Effector memory CD8-positive, alpha-beta T cell (primary cell): ENCODE data around the gene FAM20B.

Experiments
- ATAC-seq: fragments of 150-1000 bp; cut with Tn5 transposase; replicated peaks from 2 replicates; pipeline ENCODE4 v1.10.0; 2021; ENCODE audit warnings: mild to moderate bottlenecking, moderate library complexity
- DNase-seq, 3 experiments: peaks; one replicate each; pipeline ENCODE4 v3.0.0; 2021
- H3K27ac Mint-ChIP-seq, 2 donors: one replicate each; pipeline ENCODE4 v1.8.0; 2022; ENCODE audit warnings: mild to moderate bottlenecking in 2 of 2, mixed read lengths in 2 of 2, moderate library complexity in 2 of 2
- H3K27me3 Mint-ChIP-seq, 2 donors: one replicate each; pipeline ENCODE4 v1.8.0; 2022; ENCODE audit warnings: mixed read lengths in 2 of 2
- H3K36me3 Mint-ChIP-seq: one replicate; pipeline ENCODE4 v1.8.0; 2022; ENCODE audit warnings: mild to moderate bottlenecking, moderate library complexity, mixed read lengths; ENCODE audit not compliant: insufficient read depth
- H3K4me1 Mint-ChIP-seq, 2 donors: one replicate each; pipeline ENCODE4 v1.8.0; 2022; ENCODE audit warnings: low read depth in 2 of 2, mixed read lengths in 2 of 2
- H3K4me3 Mint-ChIP-seq, 2 donors: one replicate each; pipeline ENCODE4 v1.8.0; 2022; ENCODE audit warnings: mild to moderate bottlenecking in 2 of 2, mixed read lengths in 2 of 2, moderate library complexity in 2 of 2
- H3K9me3 Mint-ChIP-seq, 2 donors: one replicate each; pipeline ENCODE4 v1.8.0; 2022; ENCODE audit warnings: mixed read lengths in 2 of 2

Gene FAM20B

DNA sequence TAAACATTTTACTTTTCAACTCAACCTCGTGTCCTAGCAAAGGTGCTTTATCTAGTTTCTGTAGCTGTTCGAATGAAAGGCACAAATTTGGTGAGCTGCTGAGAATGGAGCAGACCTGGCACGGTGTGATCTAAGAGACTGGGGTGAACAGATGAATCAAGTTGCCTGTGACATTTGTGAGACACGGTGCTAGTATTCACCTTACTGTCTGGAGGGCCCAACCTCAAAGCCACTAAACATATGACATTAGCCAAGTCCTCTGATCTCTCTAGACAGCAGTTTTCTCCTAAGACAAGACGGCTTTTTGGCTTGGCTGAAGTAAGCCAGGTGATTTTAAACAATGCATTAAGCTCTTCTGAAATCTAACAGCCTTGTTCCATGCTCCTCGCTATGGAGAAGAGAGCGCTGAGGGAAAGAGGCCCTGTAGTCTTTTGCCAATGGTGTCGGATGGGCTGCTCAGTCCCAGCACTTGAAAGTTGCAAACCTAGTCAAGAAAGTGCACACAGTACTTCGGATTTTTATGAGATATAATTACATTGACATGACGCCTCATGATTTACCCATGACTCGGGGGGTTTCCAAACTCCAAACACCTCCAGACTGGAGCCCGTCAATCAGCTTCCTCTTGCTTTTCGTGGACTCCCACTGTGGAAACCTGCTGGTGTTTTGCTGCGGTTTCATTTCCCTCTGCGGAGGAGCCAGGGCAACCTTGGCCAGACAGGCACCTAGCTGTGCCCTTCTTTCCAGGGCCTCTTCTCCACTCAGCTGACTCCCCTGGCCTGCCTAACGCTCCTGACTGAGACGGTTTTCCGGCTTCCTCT lies 55.4 kb downstream of the FAM20B start:
- H3K4me1 Mint-ChIP-seq: peaks cover 21 to 26% of the 10 kb centered on the region in 2 donors
- H3K27ac Mint-ChIP-seq: peak overlapping the region; percentile 97 to 98
- no peaks in the 10 kb centered on the region for H3K9me3 Mint-ChIP-seq
- H3K36me3 Mint-ChIP-seq: peaks cover 28% of the 10 kb centered on the region
- H3K27me3 Mint-ChIP-seq: no peaks in the 10 kb centered on the region
- DNase-seq: peak; percentile 34 to 40 (median 39)
- ATAC-seq: peak; percentile 43
- peak overlapping the region; percentile 99 for H3K4me3 Mint-ChIP-seq

DNA sequence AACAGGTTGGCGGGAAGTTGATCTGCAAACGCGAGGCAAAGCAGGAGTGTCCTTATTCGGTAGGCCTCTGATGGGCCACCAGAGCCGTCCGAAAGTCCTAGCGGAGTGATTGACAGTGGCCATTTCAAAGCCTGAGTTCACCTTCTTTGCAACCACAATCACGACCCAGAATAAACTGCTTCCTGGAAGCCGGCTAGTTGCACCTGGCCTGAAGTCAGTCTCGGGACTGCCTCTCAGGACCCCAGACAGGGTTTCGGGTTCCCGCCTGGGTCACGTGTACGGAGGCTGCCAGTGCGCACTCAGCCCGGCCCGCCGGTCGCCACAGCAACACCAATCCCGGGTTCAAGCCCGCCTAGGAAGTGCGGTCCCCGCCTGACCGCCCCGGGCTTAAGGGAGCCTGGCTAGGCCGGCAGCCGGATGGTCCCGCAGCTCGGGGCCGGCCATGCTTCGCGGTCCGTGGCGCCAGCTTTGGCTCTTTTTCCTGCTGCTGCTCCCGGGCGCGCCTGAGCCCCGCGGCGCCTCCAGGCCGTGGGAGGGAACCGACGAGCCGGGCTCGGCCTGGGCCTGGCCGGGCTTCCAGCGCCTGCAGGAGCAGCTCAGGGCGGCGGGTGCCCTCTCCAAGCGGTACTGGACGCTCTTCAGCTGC lies 56.1 kb downstream of the FAM20B start, which contains the start of gene TOR3A:
Gene TOR3A (plus strand): TSS at position 384 of the 646 bp plus-strand sequence. CDS start 59 bp downstream, at position 443.
- peak within 1 kb of the TSS; percentile 97 to 98 for H3K27ac Mint-ChIP-seq
- peak within 1 kb of the TSS; percentile 99 for H3K4me3 Mint-ChIP-seq
- peak; percentile 66 to 68 (median 68) for DNase-seq
- peak; percentile 75 for ATAC-seq
- peaks cover 21 to 26% of the 10 kb centered on the region in 2 donors for H3K4me1 Mint-ChIP-seq
- H3K27me3 Mint-ChIP-seq: no peaks in the 10 kb centered on the region
- H3K9me3 Mint-ChIP-seq: no peaks in the 10 kb centered on the region
- H3K36me3 Mint-ChIP-seq: peaks cover 31% of the 10 kb centered on the region

DNA sequence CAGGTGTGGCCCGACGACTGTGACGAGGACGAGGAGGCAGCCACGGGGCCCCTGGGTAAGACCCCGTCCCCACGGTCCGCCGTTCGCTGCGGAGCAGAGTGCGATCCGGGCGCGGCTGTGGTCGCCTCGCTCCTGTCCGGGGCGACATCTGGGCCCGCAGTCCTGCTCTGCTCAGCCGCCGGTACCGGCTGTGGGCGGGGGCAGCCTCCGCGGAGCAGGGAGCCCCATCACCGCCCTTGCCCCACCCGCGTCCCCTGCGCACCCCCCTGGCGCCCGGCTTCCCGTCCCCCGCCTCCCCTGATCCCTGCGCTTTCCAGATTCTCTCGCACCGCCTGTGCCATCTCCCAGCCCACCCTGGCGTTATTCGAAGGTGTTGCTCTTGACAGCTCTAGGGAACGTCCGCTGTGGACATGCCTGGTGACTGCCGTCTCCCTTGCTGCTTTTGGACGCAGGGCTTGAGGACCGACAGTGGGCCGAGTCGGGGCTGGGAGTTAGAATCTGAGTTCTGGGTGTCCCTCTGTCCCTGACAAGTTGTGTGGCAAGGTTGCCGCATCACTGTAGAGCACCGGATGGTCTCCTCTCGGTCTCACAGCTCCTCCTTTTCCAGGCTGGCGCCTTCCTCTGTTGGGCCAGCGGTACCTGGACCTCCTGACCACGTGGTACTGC lies 56.8 kb downstream of the FAM20B start:
- ATAC-seq (peak; percentile 34), DNase-seq (peak; percentile 11 to 24 (median 12))
- H3K4me1 Mint-ChIP-seq: peaks cover 21 to 26% of the 10 kb centered on the region in 2 donors
- H3K36me3 Mint-ChIP-seq: peaks cover 33% of the 10 kb centered on the region
- H3K9me3 Mint-ChIP-seq: no peaks in the 10 kb centered on the region
- no peaks in the 10 kb centered on the region for H3K27me3 Mint-ChIP-seq
- peak overlapping the region; percentile 99 for H3K4me3 Mint-ChIP-seq
- H3K27ac Mint-ChIP-seq: peak overlapping the region; percentile 97 to 98

DNA sequence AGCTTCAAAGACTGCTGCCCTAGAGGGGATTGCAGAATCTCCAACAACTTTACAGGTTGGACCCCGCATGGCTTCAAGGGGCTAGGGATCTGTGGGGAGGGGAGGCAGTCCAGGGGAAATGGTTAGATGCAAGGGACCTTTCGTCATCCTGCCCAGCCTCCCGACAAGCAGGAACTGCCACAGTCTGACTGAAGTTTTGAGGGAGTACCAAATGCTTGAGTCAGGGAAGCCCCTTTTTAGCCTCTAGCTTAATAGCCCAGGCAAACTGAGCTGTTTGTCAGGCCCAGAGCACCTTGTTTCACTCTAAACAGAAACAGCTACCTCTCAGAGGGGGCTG lies 57.3 kb downstream of the FAM20B start:
- Mint-ChIP-seq H3K27me3 (no peaks in the 10 kb centered on the region), H3K36me3 (peaks cover 32% of the 10 kb centered on the region), H3K9me3 (no peaks in the 10 kb centered on the region), H3K4me1 (peaks cover 21 to 26% of the 10 kb centered on the region in 2 donors), H3K27ac (peak overlapping the region; percentile 97 to 98), H3K4me3 (peak overlapping the region; percentile 99)
- DNase-seq (peak; percentile 13 to 27 (median 16)), ATAC-seq (no peak)

DNA sequence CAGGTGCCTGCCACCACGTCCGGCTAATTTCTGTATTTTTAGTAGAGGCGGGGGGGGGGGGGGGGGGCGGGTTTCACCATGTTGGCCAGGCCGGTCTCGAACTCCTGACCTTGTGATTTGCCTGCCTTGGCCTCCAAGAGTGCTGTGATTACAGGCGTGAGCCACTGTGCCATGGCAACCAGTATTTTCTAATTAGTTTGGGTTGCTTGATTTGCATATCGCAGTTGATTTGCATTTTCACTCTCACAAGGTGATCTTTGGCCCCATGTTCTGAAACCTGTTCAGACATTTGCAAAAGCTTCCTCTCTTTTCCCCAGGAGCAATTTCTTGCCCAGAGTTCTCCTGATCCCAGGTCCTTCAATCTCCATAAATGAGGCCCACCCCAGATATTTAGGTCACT lies 57.8 kb downstream of the FAM20B start:
- ATAC-seq: no peak
- Mint-ChIP-seq H3K27ac (peak overlapping the region; percentile 97 to 98), H3K4me1 (peaks cover 21 to 26% of the 10 kb centered on the region in 2 donors)

DNA sequence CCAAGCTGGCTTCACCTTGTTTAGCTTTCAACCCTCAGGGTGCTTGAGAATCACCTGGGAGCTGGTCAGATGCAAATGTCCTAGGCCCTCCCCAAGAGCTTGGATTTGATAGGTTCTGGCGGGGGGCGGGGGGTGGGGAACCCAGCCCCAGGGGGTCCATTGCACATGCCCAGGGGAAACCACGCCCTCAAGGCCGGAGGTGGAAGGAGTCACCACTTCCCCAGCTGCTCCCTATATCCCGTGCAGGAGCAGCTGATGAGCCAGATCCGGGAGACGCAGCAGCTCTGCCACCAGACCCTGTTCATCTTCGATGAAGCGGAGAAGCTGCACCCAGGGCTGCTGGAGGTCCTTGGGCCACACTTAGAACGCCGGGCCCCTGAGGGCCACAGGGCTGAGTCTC lies 62.0 kb downstream of the FAM20B start:
- H3K4me3 Mint-ChIP-seq: no peak overlapping the region
- no peaks in the 10 kb centered on the region for H3K9me3 Mint-ChIP-seq
- peaks cover 40% of the 10 kb centered on the region for H3K36me3 Mint-ChIP-seq
- DNase-seq: no peak
- H3K4me1 Mint-ChIP-seq: peaks cover 15 to 18% of the 10 kb centered on the region in 2 donors
- H3K27ac Mint-ChIP-seq: peak overlapping the region in 1 of 2 donors; percentile 53
- H3K27me3 Mint-ChIP-seq: no peaks in the 10 kb centered on the region
- no peak for ATAC-seq

More for the DNA sequence above, 57.8 kb downstream of the FAM20B start:
- Mint-ChIP-seq H3K27me3 (no peaks in the 10 kb centered on the region), H3K4me3 (peak overlapping the region; percentile 99), H3K36me3 (peaks cover 30% of the 10 kb centered on the region), H3K9me3 (no peaks in the 10 kb centered on the region)
- no peak for DNase-seq

DNA sequence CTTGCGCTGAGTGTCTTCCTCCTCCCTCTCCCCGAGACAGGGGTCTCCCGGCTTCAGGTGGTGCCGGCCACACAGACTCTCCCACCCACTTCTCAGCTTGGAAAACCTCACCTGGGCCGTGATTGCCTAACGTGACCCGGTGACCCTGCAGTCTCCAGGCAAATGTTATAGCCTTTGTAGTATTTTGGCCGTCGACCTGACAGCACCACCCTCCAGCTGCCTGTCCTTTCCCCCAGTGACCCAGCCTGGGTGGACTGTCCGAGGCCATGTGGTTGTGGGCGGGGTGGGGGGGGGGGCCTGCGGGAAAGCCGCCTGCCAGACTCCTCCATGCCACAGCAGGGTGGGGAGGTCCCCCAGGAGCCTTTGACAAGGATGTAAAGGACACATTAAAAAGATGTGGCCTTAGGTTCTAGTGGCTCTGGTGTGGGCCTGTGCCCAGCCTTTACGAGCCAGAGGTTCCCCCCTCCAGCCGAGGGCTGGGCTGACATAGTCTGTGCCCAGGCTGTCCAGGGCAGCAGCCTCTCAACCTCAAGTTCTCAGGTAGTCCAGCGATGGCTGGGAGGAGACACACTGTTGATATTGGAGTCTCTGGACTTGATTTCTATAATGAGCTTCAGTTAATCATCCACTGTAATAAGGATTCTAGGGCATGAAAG lies 64.3 kb downstream of the FAM20B start:
- H3K27ac Mint-ChIP-seq: peak overlapping the region in 1 of 2 donors; percentile 72
- no peak for DNase-seq
- ATAC-seq: no peak
- H3K27me3 Mint-ChIP-seq: no peaks in the 10 kb centered on the region
- no peak overlapping the region for H3K4me3 Mint-ChIP-seq
- H3K4me1 Mint-ChIP-seq: peaks cover 9 to 10% of the 10 kb centered on the region in 2 donors
- H3K36me3 Mint-ChIP-seq: peaks cover 36% of the 10 kb centered on the region
- H3K9me3 Mint-ChIP-seq: no peaks in the 10 kb centered on the region

DNA sequence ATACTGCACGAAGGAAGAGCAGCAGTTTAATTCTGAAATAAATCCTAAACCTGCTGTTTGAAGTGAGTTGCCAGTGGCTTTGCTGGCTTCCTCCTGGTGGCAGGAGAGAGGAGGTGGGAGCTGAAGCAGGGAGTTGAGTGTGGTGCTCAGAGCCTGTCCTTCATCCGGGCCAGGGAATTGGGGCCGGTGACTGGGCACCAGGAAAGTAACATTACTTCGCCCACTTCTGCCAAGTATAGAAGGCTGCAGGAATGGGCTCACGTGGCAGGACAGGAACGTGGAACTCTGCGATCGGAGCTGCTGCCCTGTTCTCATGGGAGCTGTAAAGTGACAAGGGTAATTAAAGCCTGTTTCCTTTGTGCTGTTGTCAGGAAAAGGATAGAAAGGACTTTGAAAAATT lies 64.8 kb downstream of the FAM20B start:
- Mint-ChIP-seq H3K36me3 (peaks cover 33% of the 10 kb centered on the region), H3K4me3 (no peak overlapping the region), H3K9me3 (no peaks in the 10 kb centered on the region), H3K27me3 (no peaks in the 10 kb centered on the region), H3K4me1 (peaks cover 9 to 10% of the 10 kb centered on the region in 2 donors), H3K27ac (peak overlapping the region; percentile 72 to 82)
- no peak for ATAC-seq
- DNase-seq: no peak

DNA sequence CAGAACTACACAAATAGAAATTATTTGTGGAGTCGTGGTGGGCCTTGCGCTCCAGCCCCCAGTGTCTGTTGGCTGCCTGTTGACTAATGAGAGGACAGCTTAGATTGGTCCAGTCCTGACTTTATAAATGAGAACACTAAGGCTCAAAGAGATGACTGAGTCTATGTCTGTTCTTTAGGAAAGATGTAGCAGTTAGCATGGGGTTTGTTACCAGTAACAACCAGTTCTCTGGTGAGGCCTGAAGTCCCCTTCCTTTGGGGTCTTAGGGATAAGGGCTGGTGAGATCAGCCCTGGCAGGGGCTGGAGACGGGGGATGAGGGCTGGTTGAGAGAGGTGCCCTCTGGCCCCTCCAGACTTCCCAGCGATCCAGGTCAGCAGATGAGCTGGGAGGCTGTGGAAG lies 65.2 kb downstream of the FAM20B start:
- peaks cover 33% of the 10 kb centered on the region for H3K36me3 Mint-ChIP-seq
- H3K4me1 Mint-ChIP-seq: peaks cover 9 to 10% of the 10 kb centered on the region in 2 donors
- no peaks in the 10 kb centered on the region for H3K9me3 Mint-ChIP-seq
- H3K27ac Mint-ChIP-seq: peak overlapping the region; percentile 72 to 82
- ATAC-seq: no peak
- DNase-seq: no peak
- no peak overlapping the region for H3K4me3 Mint-ChIP-seq
- H3K27me3 Mint-ChIP-seq: no peaks in the 10 kb centered on the region

DNA sequence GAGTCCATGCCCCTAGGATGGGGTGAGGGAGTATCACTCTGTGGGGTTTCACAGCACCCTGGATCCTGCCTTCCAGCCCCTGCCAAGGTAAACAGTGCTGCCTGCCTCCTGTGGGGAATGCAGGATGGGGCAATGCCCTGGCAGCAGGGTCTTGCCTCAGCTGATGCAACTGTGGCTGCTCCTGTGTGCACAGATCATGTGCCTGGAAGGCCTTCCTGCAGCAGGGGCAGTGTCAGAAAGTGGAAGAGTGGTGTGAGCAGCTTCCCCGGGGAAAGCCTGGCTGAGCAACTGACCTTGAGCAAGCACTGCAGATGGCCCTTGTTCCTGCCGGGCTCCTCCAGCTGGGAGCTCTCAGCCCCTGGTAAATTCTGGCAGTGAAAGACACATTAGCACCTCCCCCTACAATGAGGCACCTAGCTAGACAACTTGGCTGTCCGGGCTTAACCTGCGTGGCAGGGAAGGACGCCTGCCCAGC lies 66.0 kb downstream of the FAM20B start:
- Mint-ChIP-seq H3K27me3 (no peaks in the 10 kb centered on the region), H3K36me3 (peaks cover 34% of the 10 kb centered on the region), H3K27ac (peak overlapping the region; percentile 72 to 82), H3K4me1 (peaks cover 9 to 10% of the 10 kb centered on the region in 2 donors), H3K9me3 (no peaks in the 10 kb centered on the region), H3K4me3 (no peak overlapping the region)
- ATAC-seq (no peak), DNase-seq (no peak)

DNA sequence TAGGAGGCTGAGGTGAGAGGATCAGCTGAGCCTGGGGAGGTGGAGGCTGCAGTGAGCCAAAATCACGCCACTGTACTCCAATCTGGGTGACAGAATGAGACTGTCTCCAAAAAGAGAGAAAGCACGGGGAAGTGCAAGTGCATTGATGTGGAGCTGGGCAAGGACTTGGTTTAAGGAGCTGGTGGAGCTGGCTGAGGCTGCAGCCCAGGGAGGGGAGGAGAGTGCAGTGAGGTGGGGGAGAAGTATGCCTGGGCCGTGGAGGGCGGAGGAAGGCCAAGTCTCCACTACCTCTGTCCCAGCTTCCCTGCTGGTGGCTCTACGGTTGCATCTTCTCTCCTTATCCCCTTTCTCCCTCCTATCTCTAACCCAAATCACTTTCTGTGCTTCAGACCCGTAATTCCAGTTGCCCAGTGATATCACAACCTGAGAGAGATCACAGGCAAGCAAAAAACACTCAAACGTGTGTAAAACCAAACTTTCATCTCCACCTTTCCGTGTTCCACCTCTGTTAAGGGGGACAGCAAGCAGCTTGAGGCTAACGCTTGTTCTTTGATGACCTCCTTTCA lies 67.3 kb downstream of the FAM20B start:
- H3K4me1 Mint-ChIP-seq: peaks cover 9 to 10% of the 10 kb centered on the region in 2 donors
- DNase-seq: no peak
- H3K36me3 Mint-ChIP-seq: peaks cover 40% of the 10 kb centered on the region
- H3K27ac Mint-ChIP-seq: peak overlapping the region; percentile 60 to 72
- H3K27me3 Mint-ChIP-seq: no peaks in the 10 kb centered on the region
- ATAC-seq: no peak
- H3K4me3 Mint-ChIP-seq: no peak overlapping the region
- no peaks in the 10 kb centered on the region for H3K9me3 Mint-ChIP-seq

DNA sequence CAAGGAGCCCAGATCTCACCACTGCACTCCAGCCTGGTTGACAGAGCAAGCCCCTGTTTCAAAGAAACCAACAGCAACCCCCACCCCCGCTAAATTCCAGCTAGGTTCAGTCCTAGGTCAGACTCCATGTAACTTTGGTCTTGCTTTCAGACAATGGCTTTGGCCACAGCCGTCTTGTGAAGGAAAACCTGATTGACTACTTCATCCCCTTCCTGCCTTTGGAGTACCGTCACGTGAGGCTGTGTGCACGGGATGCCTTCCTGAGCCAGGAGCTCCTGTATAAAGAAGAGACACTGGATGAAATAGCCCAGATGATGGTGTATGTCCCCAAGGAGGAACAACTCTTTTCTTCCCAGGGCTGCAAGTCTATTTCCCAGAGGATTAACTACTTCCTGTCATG lies 69.1 kb downstream of the FAM20B start:
- H3K36me3 Mint-ChIP-seq: peaks cover 34% of the 10 kb centered on the region
- H3K27me3 Mint-ChIP-seq: no peaks in the 10 kb centered on the region
- ATAC-seq (no peak), DNase-seq (no peak)
- no peaks in the 10 kb centered on the region for H3K9me3 Mint-ChIP-seq
- H3K4me3 Mint-ChIP-seq: no peak overlapping the region
- H3K4me1 Mint-ChIP-seq: peaks cover 7 to 9% of the 10 kb centered on the region in 2 donors
- peak overlapping the region in 1 of 2 donors; percentile 36 for H3K27ac Mint-ChIP-seq

DNA sequence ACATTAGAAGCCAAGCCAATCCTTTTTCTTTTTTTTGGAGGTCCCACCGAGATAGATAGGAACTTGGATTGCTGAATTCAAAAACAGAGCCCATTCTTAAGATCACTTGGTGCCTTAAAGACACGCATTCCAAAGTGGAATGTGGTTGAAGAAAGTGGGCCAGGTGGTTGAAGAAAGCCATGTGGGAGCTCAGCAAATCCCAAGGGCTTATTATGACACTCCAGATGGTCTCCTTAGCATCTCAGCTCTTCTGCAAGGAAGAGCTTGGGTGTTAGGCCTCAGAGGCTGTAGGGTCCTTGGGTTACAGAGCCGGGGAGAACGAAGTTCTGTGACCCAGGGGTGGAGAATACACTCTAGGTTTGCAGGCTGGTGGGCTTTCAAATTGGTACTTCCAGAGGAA lies 69.7 kb downstream of the FAM20B start:
- H3K4me1 Mint-ChIP-seq: peaks cover 5 to 7% of the 10 kb centered on the region in 2 donors
- no peak for ATAC-seq
- H3K27ac Mint-ChIP-seq: peak overlapping the region; percentile 33 to 36
- peaks cover 33% of the 10 kb centered on the region for H3K36me3 Mint-ChIP-seq
- no peaks in the 10 kb centered on the region for H3K27me3 Mint-ChIP-seq
- no peaks in the 10 kb centered on the region for H3K9me3 Mint-ChIP-seq
- H3K4me3 Mint-ChIP-seq: no peak overlapping the region
- no peak for DNase-seq
